GM18508 (cell line): ENCODE measurements around the gene DPEP2.
"Not testable (repeated sequence)": the region's sequence is repeated elsewhere in the genome, so short reads cannot be mapped to it uniquely, and the experiment has no call there.

Experiments used
- ATAC-seq: cut with Tn5 transposase; IDR thresholded peaks from one replicate; pipeline ENCODE4 v1.9.1; 2021; ENCODE audit warnings: moderate number of reproducible peaks; ENCODE audit not compliant: insufficient read depth, unreplicated experiment

DPEP2 gene

GRCh38 chr16:67977469-67978227 is 21.6 kb downstream of the DPEP2 start:
- ATAC-seq = no peak

DNA sequence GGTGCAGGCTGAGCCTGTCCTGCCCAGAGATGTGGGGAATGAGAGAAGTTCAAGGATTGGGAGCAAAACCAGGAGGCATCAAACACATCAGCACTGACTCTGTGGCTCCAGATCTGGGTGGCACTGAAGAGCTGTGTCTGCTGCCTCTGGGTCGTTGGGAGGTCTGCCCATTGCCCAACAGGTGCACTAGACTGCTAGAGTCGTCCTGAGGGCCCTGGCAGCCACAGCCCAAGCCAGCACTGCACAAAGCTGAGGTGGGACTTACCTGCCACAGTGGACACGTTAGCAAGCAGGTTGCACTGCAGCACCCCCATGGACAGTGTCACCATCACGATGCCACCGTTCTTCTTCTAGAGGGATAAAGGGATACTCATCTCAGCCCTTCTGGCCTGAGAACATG is 22.3 kb downstream of the DPEP2 start:
- ATAC-seq = no peak

GRCh38 chr16:67976205-67976604 is 23.1 kb downstream of the DPEP2 start:
- no peak for ATAC-seq

DNA sequence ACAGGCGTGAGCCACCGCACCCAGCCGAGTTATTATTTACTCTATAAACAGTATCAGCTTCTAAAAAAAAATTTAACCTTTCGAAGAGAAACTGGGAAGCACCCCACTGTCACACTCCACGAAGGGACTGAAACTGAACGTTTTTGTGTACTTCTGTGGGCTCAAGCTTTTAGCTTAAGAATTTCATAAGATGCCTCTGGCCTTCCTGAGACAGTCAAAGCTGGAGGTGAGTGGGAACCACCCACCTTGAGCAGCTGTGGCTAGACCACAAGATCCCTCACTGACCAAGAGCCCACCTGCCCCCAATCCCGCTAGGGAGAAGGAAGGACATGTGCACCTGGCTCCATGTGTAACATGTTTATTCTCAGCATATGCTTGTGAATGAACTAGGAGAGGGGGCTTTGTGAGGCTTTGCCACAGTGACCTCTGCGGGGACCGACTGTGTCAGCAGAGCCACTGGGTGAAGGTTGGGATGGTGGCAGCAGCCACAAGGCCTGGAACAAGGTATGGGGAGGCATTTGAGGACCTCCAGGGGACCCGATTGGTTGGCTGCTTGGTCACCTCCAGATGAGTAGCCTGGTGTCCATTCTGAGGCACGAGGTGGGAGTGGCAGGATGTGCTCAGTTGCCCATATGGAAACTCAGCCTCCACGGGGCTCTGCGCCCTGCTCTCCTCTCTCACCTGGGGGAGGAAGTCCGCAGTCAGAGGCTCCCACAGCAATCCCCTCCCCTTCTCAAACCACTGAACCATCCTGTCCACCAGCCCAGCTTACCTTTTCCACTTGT is 23.8 kb downstream of the DPEP2 start:
- ATAC-seq = no peak

- ATAC-seq = not testable (repeated sequence)
Measured at GRCh38 chr16:67972285-67972684, 27.0 kb downstream of the DPEP2 start.

DNA sequence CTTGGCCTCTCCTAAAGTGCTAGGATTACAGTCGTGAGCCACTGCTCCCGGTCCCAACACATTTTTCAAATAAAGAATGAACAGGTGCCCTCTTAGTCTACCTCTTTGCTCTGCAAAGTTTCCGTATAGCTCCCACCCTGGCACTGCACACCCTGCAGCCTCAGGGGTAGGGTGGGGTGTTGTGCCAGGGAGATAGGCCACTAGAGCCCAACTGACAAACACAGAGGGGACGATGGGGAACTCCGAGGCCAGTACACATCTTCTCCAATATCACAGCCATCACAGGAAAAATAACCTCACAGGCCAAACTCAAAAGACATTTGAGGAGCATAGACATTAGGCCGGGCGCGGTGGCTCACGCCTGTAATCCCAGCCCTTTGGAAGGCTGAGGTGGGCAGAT is 28.2 kb downstream of the DPEP2 start:
- no peak for ATAC-seq

GRCh38 chr16:67969254-67970039 is 29.8 kb downstream of the DPEP2 start:
- ATAC-seq = no peak

GRCh38 chr16:67968400-67969253 is 30.7 kb downstream of the DPEP2 start, which contains the start of gene SLC12A4:
Gene SLC12A4, minus strand, starts transcription at chr16:67968637. Its CDS starts 84 bp downstream, at chr16:67968553.
- no peak for ATAC-seq

GRCh38 chr16:67967958-67968399 is 31.3 kb downstream of the DPEP2 start:
- no peak for ATAC-seq

DNA sequence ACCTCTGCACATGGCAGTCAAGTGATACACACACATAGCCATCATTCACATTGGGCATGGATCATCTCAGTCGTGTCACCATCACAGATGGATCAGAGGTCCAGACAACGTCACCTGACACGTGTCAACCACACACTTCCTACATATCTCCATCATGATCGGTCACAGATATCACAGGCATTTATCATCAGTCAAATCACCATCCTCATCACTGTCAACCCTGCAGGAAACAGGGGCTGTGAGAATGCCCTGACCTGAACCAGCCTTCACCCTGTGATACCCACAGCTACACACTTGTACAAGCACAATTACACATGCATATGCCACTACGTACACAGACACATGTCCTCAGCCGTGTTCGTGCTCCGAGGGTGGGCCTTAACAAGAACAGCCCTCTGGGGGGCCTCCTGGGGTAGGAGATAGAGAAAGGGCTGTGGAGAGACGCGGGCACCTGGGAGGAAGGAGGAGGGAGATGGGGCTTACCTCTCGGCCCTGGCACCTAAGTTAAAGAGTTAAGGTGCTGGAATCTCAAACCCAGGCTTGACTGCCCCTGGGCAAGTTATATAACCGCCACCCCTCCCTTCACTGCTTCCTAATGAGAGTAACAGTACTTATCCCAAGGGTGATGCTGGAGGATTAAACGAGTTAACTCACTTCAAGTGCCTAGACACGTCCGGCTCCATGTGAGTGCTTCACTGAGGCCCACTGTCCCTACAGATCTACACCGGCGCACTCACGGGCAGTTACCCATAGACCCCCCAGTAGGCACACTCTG is 31.9 kb downstream of the DPEP2 start:
- no peak for ATAC-seq

GRCh38 chr16:67966549-67967182 is 32.6 kb downstream of the DPEP2 start:
- no peak for ATAC-seq

DNA sequence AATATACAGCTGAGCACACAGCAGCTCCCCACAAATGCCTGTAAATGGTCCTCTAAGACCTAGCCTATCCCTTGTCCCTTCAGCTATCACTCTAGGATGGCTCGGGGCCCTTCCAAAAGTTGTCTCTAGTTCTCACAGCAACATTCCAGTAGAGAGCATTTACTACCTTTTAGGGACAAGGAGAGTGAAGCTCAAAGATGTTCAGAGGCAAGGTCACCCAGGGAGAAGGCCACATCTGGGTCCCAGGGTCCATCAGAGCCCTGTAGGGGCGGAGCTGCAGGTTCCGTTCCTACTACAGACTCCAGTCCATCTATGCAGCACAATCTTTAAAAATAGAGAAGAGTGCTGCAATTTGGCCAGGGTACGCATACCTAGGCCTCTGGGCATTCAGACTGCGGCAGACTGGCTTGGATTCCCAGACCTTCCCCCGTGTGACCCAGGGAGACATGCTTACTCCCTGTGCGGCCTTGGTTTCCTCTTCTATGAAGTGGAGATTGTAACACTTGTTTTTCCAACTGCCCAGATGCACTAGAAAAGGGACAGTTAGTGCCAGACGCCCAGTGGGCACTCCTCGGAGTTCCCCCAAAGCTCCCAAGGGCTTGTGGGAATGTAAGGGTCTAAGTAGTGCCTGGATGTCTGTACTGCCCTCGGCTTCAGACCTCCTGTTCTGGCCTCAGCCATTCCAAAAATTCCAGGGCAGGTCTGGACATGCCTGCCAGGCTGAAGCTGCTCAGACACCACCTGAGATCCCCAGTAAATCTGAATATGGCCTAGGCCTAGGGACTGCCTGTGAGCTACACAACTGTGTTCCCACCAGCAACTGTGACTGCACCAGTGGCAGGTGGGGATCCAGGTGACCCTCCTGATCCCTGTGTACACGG is 33.4 kb downstream of the DPEP2 start:
- ATAC-seq = no peak

DNA sequence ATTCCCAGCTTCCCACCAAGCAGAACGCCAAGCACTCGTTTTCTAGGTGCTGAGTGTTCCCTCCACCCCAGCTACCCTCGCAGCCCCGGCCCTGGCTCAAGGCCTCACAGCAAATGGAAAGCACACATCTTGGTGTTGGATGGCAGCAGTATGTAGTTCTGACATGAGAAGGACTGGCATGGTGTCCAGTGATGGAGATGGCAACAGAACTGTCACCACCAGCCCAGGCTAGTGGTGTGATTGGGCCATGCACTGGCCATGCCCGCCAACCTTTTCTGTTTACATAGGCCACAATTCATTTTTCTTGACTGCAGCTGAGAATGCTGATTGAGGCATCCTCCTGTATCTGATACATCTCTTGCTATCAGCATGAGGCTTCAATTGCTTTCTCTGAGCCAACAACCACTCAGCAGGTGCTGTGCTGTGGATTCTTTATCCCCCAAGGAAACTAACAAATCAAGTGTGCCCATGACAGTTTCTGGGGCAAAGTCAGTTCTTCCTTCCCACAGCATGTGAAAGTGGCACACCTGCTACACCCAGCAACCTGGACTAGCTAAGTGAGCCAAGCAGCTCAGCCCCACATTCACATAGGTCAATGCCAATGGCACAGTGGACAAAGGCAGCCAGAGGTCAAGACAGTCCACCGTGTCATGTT is 34.7 kb downstream of the DPEP2 start:
- no peak for ATAC-seq

DNA sequence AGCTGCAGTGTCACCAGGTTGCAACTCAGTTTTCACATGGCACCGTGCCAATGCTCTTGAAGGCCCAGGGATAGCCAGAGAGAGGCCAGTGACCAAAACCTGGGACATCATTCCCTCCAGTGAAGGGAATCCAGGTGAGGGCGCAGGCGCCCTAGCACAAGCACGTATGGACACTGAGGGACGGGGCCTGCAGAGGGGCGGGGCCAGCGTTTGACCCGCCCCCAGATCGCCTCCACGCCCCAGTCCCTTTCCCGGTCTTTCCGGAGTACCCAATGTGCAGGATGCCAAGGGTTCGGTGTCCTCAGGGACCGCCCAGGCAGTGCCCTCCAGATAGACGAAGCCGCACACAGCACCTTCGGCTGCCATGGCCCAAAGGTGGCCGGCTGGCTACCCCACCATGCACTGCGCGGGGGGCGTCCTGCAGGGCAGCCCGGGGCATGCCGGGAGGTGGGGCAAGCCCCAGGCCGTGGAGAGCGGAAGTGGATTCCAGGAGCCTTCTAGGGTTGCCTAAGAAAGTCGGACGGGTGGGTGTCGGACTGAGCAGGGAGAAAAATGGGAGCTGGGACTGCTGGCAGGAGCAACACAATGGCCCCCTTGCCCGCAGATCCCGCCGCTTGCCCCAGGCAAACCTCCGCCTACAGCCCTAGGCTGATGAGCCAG is 35.5 kb downstream of the DPEP2 start:
- no peak for ATAC-seq

DNA sequence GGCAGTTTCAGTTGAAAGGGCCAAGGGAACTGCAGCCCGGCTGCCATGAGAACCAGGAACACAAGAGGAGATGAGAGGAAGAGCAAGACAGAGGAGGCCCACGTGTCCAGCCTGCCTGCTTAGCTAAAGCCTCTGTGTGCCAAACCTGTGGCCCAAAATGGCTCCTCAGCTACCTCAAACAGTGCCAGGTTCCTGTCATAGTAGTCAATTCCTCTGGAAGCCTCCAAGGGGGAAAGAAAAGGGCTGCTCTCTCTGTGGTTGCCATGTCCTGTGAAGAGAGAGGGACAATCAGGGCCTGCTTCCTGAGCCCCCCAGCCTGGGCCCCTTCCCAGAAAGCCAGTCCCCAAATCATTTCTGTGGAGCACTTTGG is 36.0 kb downstream of the DPEP2 start:
- no peak for ATAC-seq

DNA sequence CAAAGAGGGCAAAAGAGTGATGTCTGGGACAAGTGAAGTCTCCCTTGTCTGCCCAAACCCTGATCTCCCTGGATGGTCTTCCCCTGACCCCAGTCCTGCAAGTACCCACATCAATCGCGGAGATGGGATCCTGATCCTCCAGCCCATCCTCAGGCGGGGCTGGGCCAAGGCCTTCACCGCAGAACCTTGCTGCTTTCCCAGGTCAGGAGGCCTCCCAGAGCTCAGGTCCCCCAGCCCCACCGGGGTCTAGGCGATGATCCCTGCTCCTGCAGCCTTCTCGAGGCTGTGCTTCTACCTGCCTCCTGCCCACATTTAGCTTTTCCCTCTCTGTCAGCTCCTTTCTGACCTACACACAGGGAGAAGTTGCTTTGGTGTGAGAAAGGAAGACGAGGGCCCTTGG is 37.1 kb downstream of the DPEP2 start:
- no peak for ATAC-seq

DNA sequence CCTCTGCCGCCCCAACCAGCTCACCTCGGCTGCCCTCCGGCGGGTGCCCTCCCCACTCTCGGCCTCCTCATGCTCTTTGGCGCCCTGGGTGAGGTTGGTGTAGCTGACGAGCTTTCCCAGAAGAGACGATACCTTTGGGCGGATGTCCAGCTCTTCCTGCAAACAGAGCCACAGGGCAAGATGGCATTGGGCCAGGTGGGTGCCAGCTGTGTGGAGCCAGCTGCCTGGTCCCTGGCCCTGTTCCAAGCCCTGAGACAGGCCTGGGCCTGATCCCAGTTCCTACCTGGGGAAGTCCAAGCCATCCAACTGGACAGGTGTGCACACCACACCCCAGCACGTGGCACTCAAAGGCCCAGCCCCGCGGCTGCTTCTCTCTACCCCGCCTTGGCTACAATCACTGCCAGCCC is 37.7 kb downstream of the DPEP2 start:
- ATAC-seq = no peak
